Panc1 (cell line): ENCODE results near the gene KCNMA1. TPM values are rescaled to one million over a fixed set of nuclear protein-coding genes. Genes with fewer than 3 reads are reported as not detected.

ENCODE experiments used
- ATAC-seq: fragments of 200-7000 bp; cut with Tn5 transposase; 2 replicates; pipeline ENCODE4 v1.9.1; 2020; ENCODE audit warnings: mild to moderate bottlenecking, moderate library complexity
- BruUV-seq: library from RNA; stranded (reverse); fragments of 400-500 nt; replicated peaks from 2 replicates; lab custom pipeline; 2021; lab: Mats Ljungman, UMichigan
- CTCF ChIA-PET: fragments of 300-600 bp; sonication (Branson Sonifier 250); formaldehyde crosslinking; loops from one replicate; lab custom pipeline; 2022; ENCODE audit warnings: antibody characterized with exemption; lab: Charles Lee
- POLR2A ChIA-PET: fragments of 300-600 bp; sonication (Branson Sonifier 250); formaldehyde crosslinking; loops from one replicate; lab custom pipeline; 2022; ENCODE audit warnings: antibody characterized with exemption; lab: Charles Lee
- DNase-seq: peaks from one replicate; pipeline ENCODE4 v3.0.0-alpha.2; 2010; ENCODE audit warnings: low read depth, low spot score
- H3K27ac ChIP-seq: 2 replicates; pipeline ENCODE4 v1.5.1; 2011; ENCODE audit warnings: mild to moderate bottlenecking, low read length, inconsistent platforms
- H3K27me3 ChIP-seq: fragments of 200-500 bp; sonication (Bioruptor generic); 2 replicates; pipeline ENCODE4 v1.6.0; 2014; ENCODE audit warnings: low read length, inconsistent platforms; ENCODE audit not compliant: control insufficient read depth, insufficient read depth
- H3K36me3 ChIP-seq: fragments of 200-500 bp; sonication (Bioruptor generic); 2 replicates; pipeline ENCODE4 v1.5.1; 2014; ENCODE audit warnings: inconsistent platforms, mild to moderate bottlenecking, low read length, moderate library complexity; ENCODE audit not compliant: control insufficient read depth, insufficient read depth
- H3K4me1 ChIP-seq: 2 replicates; pipeline ENCODE4 v1.5.1; 2011; ENCODE audit warnings: inconsistent platforms, mild to moderate bottlenecking, low read length, moderate library complexity; ENCODE audit not compliant: control insufficient read depth, insufficient read depth
- H3K4me3 ChIP-seq, 2 experiments: 2 replicates each; pipeline ENCODE4 v1.5.1; 2011 to 2012; ENCODE audit warnings: low read depth in 2 of 2, low read length in 2 of 2, mild to moderate bottlenecking in 2 of 2, inconsistent platforms in 1 of 2, moderate library complexity in 1 of 2
- H3K9me3 ChIP-seq: fragments of 200-500 bp; sonication (Bioruptor generic); 2 replicates; pipeline ENCODE4 v1.5.1; 2014; ENCODE audit warnings: low read depth, mild to moderate bottlenecking, inconsistent platforms, low read length, moderate library complexity; ENCODE audit not compliant: control insufficient read depth, insufficient read depth
- CTCF ChIP-seq: fragments of 450-650 bp; IDR thresholded peaks from 2 replicates; pipeline ENCODE4 v1.5.1; 2017; ENCODE audit warnings: mild to moderate bottlenecking
- POLR2AphosphoS5 ChIP-seq: IDR thresholded peaks from 2 replicates; pipeline ENCODE4 v1.6.1; 2012; ENCODE audit warnings: mild to moderate bottlenecking, low read depth, low read length, moderate library complexity
- REST ChIP-seq, 2 experiments: IDR thresholded peaks; 2 replicates each; pipeline ENCODE4 v1.6.1; 2011 to 2012; ENCODE audit warnings: low read depth in 2 of 2, control low read depth in 1 of 2, low read length in 1 of 2, mild to moderate bottlenecking in 1 of 2, moderate library complexity in 1 of 2; ENCODE audit not compliant: insufficient read depth in 1 of 2
- SIN3A ChIP-seq: IDR thresholded peaks from 2 replicates; pipeline ENCODE4 v1.6.1; 2012; ENCODE audit warnings: low read depth, mild to moderate bottlenecking, low read length, moderate library complexity, borderline replicate concordance; ENCODE audit not compliant: insufficient read depth
- TCF7L2 ChIP-seq: IDR thresholded peaks from 2 replicates; pipeline ENCODE4 v1.6.1; 2011; ENCODE audit warnings: mild to moderate bottlenecking, low read depth, low read length, inconsistent platforms
- in situ Hi-C: cut with HindIII; loops from 2 replicates; pipeline ENCODE4 v1.10.0; 2016; ENCODE audit warnings: low sequenced_read_pairs, low pct_unique_long_range_greater_than_20kb
- intact Hi-C: fragments of 100-400 bp; cut with micrococcal nuclease; formaldehyde crosslinking; loops from one replicate; pipeline ENCODE4 v1.10.0; 2022; ENCODE audit not compliant: unreplicated experiment
- total RNA-seq: library from RNA; stranded (reverse); gene quantifications from one replicate; pipeline ENCODE4 v1.2.1, GENCODE V29; 2021; ENCODE audit not compliant: unreplicated experiment

The KCNMA1 gene
- total RNA-seq, 1 experiment from 2014 or later, result 91.9 TPM

GRCh38 chr10:77252380-77253146 lies 385.0 kb downstream of the KCNMA1 start:
- no peak for ATAC-seq
- in situ Hi-C loops, result no loop called here
- no peak for DNase-seq
- CTCF ChIA-PET, result interaction anchor here (1.0 kb wide), 1 partner anchor 381 kb away, joined by 3 read pairs; no protein-coding TSS in a partner anchor
- H3K9me3 ChIP-seq, result no peaks in the 10 kb centered on the region
- H3K4me1 ChIP-seq, result no peaks in the 10 kb centered on the region
- intact Hi-C loops, result loop anchor here (5.0 kb wide), 2 partner anchors 140 to 390 kb away; no protein-coding TSS in a partner anchor
- POLR2A ChIA-PET, result no interaction called here
- no TSS peak for BruUV-seq
- H3K4me3 ChIP-seq, result no peak overlapping the region
- TF ChIP-seq SIN3A (no peak), CTCF (no peak), POLR2AphosphoS5 (no peak), REST (IDR thresholded peaks at IDR 0.05; ENCODE audit: insufficient read depth in 1 of 2, low read depth in 2 of 2, low read length in 1 of 2) (no peak), TCF7L2 (no peak)
- H3K27me3 ChIP-seq, result no peaks in the 10 kb centered on the region
- H3K36me3 ChIP-seq, result no peaks in the 10 kb centered on the region
- H3K27ac ChIP-seq, result peak overlapping the region; percentile 3; the same call in 1 of the 2 replicates

- ChIA-PET POLR2A (no interaction called here), CTCF (interaction anchor here (1.0 kb wide), 1 partner anchor 382 kb away, joined by 3 read pairs; no protein-coding TSS in a partner anchor)
- TF ChIP-seq TCF7L2 (no peak), CTCF (peak; percentile 82)
- in situ Hi-C loops, result no loop called here
- Histone ChIP-seq H3K4me1 (no peaks in the 10 kb centered on the region), H3K9me3 (no peaks in the 10 kb centered on the region), H3K27me3 (no peaks in the 10 kb centered on the region), H3K27ac (peak overlapping the region; percentile 3; the same call in 1 of the 2 replicates), H3K4me3 (no peak overlapping the region), H3K36me3 (no peaks in the 10 kb centered on the region)
- intact Hi-C loops, result loop anchor here (5.0 kb wide), 2 partner anchors 141 to 391 kb away; no protein-coding TSS in a partner anchor
- ATAC-seq (peak; percentile 75; the same call in 1 of the 2 replicates), DNase-seq (no peak)
- BruUV-seq, result no TSS peak
Observed at GRCh38 chr10:77251297-77252013, 386.2 kb downstream of the KCNMA1 start.
